Ammon's horn (tissue), 1 donor: ENCODE results near the gene CAMK2N2.

ENCODE experiments used
- DNase-seq: peaks from one replicate; pipeline ENCODE4 v3.0.0-alpha.2; 2016; ENCODE audit warnings: low spot score

CAMK2N2 gene

DNA sequence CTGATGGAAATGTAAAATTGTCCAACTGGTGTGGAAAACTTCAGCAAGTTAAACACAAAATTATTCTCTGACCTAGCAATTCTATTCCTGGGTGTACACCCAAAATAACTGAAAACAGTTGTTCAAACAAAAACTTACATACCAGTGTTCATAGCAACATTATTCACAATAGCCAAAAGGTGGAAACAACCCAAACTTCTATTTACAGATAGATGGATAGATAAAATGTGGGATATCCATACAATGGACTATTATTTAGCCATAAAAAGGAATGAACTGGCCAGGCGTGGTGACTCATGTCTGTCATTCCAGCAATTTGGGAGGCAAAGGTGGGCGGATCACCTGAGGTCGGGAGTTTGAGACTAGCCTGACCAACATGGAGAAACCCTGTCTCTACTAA, 38.8 kb downstream of the CAMK2N2 start:
- no peak for DNase-seq

DNA sequence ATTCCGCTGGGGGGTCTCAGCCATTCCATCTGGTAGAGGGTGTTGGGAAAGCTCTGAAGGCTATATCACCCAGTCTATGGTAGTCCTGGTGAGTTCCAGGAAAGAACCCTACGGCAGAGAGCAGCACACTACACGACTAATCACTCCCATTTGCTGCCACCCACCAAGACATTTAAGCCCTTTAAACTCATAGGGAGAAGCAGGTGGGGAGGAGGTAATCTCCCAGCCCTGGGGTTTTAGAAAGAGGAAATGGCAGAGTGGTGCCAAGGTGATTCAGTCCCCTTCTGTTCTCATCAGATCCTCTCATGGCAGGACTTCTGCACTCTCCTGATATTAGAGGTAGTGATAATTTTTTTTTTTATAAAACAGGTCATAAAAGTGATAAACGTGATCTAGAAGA, 42.5 kb downstream of the CAMK2N2 start:
- no peak for DNase-seq

DNA sequence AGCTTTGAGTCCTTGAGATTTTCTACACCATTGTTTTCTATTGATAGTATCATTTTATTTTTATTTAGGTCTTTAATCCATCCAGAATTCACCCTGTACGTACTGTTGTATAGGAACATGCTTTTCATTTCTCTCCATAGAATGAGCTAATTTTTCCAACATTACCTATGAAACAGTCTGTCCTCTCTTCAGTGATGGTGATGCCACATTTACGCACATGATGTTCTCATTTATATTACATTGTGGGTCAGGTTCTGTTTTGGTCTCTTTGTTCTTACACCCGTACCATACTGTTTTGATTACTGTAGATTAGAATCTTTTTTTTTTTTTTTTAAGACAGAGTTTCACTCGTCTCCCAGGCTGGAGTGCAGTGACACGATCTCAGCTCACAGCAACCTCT, 49.6 kb downstream of the CAMK2N2 start:
- no peak for DNase-seq

DNA sequence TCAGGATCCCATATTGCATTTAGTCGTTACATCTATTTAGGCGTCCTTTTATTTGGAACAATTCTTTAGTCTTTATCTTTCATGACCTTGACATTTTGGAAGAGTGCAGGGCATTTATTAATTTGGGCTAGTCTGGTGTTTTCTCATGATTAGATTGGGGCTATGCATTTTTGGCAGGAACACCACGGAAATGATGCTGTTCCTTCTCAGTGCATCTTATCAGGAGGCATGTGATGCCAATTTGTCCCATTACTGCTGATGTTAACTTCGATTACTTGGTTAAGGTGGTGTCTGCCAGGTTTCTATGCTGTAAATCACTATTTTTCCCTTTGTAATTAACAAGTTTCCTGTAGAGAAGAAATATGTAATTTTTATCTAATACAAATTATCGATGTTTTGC, 50.1 kb downstream of the CAMK2N2 start:
- no peak for DNase-seq
